ENCODE measurements around the gene WNT8B.
A peak's percentile ranks its signal among the peaks of the same experiment; 100 is the strongest.

Gene WNT8B

GRCh38 chr10:100483876-100484666, 21.3 kb downstream of the WNT8B start:
- DNase-seq: no peak

GRCh38 chr10:100485366-100485765, 22.6 kb downstream of the WNT8B start:
- DNase-seq: no peak

- no peak for DNase-seq
Observed at GRCh38 chr10:100485801-100486495, 23.1 kb downstream of the WNT8B start.

DNA sequence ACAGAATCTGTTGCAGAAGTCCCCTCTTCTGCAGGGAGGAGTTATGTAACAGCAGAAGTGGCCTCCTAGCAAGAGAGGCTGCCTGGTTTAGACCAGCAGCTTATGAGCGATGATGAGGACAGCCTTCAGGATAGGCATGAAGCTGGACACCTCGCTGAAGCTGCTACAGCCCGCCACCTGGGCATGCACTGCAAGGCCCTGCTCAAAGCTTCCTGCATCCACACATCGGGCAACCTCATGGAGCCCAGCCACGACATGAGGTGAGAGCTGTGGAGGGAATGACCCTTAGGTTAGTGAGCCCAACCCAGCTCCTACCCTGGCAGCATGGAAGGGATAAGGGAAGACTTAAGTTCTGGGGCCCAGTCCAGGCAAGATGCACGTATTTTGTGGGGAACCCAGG, 24.7 kb downstream of the WNT8B start:
- DNase-seq: no peak

DNA sequence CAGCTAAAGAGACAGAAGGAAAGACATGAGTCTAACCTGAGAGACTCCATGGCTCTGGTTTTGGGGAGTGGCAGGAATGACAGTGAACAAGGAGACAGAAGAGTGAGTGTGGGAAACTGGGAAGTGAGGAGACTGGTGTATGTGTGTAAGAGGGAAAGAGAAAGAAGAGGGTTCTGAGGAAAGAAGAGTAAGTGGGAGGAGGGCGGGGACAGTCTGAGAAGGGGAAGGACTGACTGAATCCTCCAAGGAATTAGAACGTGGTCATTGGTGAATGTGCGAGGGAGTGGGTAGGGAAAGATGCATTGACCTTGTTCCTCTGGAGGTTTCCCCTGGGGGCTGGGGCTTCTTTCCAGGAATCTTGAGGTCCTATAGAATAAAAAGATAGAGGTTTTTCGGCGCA, 26.6 kb downstream of the WNT8B start:
- peak; percentile 31 to 45 for DNase-seq

DNA sequence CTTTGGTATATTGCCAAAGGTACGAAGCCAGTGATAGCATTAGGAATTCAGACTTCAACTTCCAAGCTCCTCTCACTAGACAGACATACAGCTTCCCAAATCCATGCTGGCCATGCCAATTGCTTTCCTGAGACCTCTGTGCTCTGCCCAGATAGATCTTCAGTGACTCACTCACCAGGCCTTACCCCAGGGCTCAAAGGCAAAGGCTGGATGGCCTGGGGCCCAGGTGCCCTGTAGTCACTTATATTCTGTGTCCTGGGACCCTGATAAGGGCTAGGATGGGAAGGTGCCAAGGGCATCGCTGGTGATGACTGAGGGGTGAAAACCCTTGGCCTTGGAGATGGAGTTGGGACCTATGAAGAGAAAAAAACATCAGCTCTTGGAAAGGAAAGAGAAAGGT, 27.7 kb downstream of the WNT8B start:
- DNase-seq: no peak

DNA sequence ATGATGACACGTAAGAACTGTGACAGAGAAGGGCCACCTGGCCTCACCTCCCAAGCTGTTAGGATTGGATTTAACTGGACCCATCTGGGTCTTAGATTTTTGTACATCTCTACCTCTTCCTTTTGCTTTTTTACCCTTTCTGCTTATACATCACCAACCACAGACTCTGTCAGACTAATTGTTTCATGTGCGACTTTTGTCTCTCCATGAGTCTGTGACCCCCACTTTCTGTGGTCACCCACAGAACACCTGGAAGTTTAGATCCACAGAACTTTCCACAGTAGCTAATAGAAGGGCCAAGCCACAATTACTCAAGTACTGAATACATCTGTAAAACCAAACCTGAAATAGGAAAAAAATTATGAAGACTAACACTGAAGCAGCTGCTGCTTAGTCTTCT, 33.8 kb downstream of the WNT8B start:
- DNase-seq: no peak

GRCh38 chr10:100498059-100498458, 35.2 kb downstream of the WNT8B start:
- no peak for DNase-seq

DNA sequence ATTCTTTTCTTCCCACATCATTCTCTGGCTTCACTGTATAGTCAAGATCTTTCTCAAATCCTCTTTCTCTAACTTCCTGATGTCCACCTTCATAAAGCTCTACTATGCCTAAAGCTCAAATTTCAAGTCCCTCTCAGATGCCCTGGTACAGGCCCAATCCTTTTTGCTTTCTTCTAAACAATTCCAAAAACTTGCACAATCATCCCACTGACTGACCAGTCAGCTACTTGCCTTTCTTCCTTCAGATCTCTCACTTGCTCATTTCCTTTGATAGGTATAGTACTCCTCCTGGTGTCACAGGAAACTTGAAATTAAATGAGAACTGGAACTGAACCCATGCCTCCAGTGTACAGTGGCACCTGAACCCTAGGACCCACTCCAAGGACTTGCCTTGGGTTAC, 38.6 kb downstream of the WNT8B start:
- DNase-seq: no peak

GRCh38 chr10:100502926-100503494, 40.2 kb downstream of the WNT8B start:
- no peak for DNase-seq

- DNase-seq: no peak
Observed at GRCh38 chr10:100504096-100504495, 41.3 kb downstream of the WNT8B start.

DNA sequence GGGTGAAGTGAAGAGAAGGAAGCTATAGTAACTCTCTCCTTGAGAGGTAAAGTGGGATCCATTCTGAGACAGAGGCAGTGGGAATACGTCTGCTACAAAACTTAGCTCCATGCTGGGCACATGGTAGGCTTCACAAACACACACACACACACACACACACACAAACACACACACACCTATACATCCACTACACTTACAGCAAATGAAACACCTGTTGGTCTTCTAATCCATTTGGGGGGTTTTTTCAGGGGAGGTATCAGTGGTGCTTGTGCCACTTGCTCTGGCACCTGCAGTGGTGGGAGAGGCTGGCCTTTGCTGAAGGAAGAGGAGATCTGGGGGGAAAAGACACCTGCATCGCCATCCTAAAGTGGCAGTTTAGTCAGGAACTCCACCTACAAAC, 42.4 kb downstream of the WNT8B start:
- DNase-seq: no peak

GRCh38 chr10:100506596-100507356, 44.0 kb downstream of the WNT8B start:
- DNase-seq: no peak

DNA sequence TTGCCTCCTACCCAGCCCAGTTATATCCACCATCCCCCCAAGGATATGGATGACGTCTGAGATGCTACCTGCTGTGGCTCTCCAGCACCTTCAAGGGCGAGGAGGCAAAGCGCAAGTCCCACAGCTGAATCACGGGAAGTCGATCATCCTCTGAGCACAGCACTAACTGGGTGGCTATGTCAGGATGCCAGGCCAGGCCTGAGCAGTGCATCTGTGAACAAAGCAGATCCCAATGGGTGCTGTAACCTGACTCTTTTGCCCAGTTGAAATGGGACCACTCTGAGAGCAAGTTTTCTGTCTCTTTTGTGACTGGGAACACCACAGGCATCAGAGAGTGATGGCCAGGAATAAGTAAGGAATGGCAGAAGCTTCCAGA, 44.5 kb downstream of the WNT8B start:
- no peak for DNase-seq

- no peak for DNase-seq
Observed at GRCh38 chr10:100508266-100508665, 45.5 kb downstream of the WNT8B start.

DNA sequence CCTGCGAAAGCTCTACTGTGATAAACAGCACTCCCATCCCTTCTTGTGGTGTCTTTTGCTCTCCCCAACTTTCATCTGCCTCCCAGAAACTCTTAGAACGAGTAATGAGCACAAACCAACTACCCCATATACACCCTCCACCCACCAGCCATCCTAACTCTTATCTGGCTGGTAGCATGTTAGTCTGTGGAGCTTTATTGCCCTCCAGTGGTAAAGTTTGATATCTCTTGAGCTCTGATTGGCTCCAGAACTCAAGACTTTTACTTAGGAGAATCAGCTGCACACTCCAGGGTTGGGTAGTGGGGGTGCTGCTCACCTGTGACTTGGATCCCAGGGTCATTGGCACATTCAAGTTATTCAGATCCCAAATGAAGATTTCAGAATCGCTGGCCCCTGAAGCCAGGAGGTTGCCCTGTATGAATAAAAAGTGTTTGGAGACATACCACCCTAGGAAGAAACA, 45.9 kb downstream of the WNT8B start:
- peak; percentile 46 to 58 for DNase-seq

DNA sequence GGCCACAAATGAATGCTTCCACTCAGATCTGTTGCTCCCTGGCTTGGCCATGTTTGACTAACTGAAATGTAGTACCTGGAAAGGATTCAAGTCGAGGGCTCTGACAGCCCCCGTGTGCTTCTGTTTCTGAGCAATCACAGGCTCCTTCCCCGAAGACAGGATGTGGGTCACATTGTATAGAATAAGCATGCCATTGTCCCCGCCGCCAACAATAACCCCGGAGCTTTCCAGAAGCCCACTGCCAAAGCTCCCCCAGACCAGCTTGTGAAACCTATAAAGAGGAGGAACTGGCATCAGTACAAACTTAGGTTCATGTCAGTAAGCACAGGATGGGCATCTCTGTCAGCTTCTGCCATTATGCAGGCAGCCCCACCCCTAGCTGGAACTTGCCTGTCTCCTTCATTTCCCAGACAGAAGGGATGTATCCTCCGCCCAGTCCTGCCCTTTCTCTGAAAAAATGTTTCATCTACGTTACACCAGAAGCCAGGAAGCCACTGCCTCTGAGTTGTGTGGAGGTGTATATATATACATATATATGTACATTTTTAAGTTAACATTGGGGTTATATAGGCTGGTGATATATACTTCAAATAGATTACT, 46.5 kb downstream of the WNT8B start:
- DNase-seq: no peak

- DNase-seq: no peak
Observed at GRCh38 chr10:100510533-100511308, 47.9 kb downstream of the WNT8B start.

- no peak for DNase-seq
Observed at GRCh38 chr10:100515612-100516011, 52.8 kb downstream of the WNT8B start.

DNA sequence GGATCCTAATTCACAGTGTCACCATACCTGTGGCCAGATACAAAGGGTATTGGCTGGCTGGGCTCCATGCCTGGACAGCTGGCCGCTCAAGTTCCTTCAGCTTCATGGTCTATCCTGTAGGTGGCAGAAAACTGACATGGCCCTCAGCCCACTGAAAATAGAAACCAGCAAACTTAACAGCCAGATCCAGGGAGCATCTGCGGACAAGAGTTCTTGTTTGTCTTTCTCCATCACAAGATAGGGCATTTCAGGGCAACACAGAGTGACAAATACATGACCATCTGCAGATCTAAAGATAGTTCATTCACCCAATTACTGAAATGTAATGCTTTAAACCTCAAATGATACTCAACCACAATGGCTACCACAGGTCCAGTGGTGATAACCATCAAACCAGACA, 54.0 kb downstream of the WNT8B start:
- DNase-seq: no peak

DNA sequence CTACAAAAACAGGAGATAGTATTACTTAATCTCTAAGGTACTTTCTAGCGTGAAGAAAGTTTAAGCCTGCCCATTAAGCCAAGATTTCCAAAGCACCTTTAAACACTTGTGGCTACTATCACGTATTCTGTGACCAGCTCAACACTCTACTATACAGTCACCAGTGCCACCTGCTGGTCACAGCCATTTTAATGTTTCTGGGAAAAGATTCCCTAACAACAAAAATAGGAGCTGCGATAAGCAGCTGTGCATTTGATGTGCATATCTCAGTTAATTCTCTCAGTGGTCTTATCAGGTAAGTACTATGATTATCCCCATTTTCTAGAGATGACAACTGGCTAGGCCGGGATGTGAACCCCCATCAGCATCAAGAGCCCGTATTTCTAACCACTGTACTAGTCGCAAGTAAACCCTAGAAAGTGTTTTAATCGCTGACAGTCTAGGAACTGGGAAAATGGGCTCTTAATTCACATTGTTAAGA, 56.0 kb downstream of the WNT8B start:
- DNase-seq: peak; percentile 58 to 64
